HG02798 (cell line): ENCODE measurements around the gene SLC2A4RG.

Experiments used
- ATAC-seq: cut with Tn5 transposase; IDR thresholded peaks from one replicate; pipeline ENCODE4 v1.9.1; 2021; ENCODE audit warnings: mild to moderate bottlenecking; ENCODE audit not compliant: unreplicated experiment, poor library complexity

The SLC2A4RG gene

DNA sequence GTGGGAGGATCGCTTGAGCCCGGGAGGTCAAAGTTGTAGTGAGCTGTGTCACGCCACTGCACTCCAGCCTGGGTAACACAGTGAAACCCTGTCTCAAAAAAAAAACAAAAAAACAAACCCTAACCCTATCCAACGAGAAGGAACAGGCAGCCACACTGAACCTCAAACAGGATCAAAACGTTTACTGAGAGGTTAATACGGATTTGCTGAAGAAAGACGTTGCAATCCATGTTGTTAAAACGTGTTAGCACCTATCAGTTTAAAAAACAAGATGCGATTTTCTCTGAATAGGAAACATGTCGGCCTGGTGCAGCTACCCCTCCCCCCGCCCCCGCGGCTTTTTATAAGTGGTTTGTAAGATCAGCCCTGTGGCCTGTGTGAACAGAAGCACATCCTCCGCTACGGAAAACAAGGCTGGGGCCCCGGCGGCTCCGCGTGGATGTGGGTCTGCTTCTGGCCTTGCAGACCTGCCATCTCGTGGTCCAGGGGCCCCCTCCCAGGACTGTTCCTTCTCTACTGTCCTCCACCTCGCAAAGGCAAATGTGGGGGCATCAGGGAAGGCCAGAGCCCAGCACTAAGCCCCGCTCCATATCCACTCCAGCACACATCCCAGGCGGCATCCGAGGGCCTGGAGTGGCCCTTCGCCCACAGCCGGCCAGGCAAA lies 11.4 kb downstream of the SLC2A4RG start:
- no peak for ATAC-seq

DNA sequence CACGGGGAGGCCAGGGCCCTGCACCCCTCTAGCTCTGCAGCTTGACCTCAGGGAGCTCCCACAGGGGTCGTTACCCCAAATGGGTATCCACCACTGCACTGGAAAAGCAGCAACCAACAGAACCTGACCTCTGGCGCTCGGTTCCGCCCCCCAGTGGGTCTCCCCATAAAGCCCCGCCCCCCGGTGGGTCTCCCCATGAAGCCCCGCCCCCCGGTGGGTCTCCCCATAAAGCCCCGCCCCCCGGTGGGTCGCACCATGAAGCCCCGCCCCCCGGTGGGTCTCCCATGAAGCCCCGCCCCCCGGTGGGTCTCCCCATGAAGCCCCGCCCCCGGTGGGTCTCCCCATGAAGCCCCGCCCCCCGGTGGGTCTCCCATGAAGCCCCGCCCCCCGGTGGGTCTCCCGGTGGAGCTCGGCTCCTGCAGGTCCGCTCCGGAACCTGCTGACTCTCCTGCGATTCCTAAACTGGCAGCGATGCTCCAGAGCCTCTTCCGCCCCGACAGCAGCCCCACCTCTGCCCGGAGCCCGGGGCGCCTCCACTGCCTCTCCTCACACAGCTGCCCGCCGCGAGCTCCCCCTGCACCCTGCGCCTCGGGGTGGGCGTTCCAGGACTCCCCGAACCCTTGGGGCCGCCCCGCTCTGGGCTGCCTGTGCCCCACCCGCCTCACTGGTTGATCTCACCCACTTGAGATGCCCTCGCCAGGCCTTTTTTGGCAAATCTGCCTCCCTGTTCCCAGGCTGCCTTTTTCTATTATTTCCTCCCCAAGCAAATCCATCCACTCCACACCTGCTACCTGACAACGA lies 12.1 kb downstream of the SLC2A4RG start:
- ATAC-seq: no peak

DNA sequence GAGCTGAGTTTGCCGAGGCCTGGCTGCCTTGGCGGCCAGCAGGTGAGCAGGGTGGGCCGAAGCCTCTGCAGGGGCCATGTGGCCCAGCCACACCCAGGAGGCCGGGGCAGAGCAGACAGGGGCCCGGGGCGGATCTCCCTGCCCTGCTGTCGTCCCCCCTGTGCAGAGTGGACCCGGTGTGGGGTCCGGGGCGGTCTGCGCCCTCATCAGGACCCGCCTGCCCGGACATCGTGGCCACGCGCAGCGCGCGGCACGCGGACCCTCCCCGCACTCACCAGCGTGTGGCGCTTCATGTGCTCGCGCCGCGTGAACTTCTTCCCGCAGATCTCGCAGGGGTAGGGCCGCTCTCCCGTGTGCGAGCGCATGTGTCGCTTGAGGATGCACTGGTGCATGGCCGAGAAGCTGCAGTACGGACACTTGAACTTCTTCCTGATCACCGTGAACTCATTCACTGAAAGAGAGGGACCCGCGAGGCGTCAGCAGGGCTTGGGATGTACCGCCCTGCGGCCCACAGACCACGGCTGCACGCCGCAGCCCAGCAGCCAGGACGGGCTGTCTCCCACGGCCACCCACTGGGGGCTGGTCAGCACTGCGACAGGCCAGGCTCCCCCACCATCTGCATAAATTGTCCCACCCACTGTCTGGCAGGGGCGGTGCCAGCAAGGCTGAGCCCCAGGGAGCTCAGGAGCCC lies 13.0 kb downstream of the SLC2A4RG start:
- ATAC-seq: no peak

DNA sequence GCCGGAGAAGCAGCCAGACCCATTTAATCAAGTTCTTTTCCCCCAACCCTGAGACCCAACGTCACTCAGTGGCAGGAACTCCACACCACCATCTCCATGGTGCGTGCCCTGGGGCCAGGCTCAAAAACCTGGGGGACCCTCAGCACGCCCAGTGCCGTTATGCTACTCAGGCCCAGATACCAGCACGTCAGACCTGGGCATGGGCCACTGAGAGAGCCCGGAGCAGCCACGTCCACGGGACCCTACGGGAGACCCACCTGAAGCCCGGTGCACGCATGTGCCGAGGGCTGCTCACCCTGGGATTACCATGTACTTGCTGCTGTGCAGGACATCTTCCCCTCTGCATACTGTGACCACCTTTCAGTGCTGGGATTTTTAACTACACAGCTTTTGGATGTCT lies 13.8 kb downstream of the SLC2A4RG start:
- no peak for ATAC-seq

DNA sequence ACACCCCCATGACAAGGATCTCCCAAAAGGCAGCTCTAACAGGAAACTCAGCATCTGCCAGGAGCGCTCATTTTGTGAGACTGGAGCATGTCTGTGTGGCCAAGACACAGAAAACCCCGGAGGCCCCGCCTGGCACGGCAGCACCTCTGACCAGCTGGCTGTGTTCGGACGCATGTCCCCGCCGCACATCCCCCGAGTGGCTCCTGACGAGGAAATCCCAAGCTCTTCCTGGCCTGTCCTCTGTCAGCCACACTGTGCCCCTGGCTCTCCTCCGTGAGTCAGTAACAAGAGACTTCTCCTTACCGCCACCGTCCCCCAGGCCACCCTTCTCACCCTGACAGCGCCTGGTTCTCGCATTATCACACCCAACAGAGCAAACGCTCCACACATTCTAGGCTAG lies 14.4 kb downstream of the SLC2A4RG start:
- no peak for ATAC-seq

DNA sequence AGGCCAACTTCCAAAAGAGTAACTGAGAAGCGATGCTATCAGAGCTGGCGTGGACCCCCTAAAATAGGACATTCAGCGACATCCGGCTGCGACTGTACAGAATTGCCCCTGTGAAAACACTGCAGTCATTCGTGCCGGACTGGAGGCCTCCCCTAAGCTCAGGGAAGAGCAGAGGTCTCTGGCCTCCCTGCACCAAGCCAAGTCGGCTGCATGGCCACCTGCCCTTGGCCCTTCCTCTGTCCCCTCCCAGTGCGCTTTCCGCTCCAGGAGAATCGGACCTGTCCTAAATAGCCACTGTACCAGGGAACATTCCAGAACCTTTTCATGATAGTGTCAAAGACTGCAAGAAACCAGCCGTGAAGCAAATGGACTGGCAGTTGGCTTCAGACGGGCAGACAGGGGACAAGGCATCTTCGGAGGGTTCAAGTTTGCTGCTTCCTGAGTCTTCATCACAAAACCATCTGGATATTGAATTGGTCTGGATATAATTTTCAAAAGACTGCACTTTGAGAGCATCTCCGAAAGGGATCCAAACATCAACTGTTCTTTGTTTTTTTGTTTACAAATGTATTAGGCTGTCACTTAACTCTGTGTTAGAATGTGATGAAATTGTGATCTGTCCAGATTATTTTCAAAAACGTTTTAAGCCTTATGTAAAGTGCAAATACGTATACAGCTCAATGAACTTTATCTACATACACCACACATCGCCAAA lies 16.5 kb downstream of the SLC2A4RG start:
- no peak for ATAC-seq

DNA sequence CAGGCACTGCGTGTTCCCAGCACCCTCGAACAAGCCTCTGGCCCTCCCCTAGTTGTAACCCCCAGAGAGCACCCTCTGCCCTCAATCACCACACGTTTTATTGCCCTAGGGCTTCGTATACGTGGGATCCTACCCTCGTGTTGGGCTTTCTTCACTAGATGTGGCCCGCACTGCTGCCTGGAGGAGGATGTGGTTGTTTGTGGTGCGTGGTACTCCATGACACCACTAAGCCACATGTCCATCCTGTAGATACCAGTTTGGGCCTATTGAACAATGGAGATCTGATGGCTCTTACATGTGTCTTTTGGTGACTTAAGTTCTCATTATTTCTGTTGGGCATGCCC lies 17.0 kb downstream of the SLC2A4RG start:
- no peak for ATAC-seq

DNA sequence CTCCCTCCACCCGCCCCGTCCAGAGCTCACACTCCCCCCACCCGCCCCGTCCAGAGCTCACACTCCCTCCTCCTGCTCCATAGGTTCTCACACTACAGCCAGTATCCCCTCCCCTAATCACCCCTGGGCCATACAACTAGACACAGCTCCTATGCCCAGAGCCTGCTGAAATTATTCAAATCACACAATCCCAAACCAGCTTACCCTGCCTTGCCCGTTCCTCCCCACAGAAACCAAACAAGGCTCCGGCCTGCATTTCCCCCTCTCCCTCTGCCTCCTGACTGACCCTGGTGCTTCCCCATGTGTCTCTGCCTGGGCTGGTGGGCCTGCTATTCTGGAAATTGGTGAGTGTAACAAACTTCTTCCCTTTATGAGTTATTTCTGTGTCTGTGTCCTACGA lies 18.6 kb downstream of the SLC2A4RG start:
- no peak for ATAC-seq

DNA sequence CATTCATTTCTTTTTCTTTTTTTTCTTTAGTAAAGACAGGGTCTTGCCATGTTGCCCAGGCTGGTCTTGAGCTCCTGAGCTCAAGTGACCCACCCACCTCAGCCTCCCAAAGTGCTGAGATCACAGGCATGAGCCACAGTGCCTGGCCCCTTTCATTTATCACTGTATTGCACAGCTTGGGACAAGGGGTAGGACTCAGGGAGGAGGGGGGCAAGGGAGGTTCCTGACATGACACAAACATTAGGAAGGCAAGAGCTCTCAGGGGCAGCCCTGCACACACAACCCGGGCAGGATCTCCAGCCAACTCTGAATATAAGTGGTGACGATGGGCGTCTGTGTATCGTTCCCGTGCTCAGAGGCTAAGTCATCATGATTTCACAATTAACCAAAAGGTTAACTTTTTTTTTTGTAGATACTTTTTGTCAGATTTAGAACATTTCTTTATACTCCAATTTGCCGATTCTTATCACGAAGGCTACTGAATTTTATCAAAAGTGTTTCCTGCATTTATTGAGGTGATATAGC lies 19.9 kb downstream of the SLC2A4RG start:
- no peak for ATAC-seq

DNA sequence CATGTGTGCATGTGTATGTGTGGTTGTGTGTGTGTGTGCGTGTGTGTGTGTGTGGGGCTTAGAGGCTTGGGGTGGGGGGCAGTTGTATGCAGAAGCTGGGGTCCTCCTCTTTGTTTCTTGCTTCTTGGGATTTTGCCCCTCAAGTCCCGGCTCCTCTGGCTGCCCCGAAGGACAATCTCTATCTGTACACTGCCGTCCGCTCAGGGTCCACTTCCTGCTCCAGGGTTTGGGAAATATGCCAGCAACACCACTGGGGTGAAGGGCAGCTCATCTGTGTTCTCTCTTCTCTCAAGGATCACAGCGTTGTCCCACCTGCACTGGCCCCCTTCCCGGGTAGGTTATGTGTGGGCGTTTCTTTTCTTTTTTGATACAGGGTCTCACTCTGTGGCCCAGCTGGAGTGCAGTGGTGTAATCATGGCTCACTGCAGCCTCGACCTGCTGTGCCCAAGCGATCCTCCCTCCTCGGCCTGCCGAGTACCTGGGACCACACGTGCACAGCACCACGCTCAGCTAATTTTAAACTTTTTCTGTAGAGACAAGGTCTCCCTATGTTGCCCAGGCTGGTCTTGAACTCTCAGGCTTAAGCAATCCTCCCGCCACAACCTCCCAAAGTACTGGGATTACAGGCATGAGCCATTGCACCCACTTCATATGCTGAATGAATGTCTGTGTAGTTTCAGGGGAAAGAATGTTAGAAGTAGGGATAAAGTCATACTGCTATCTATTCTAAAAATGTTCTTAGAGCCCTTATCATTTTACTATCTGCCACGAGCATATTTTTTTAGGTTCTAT lies 25.7 kb downstream of the SLC2A4RG start:
- ATAC-seq: no peak

DNA sequence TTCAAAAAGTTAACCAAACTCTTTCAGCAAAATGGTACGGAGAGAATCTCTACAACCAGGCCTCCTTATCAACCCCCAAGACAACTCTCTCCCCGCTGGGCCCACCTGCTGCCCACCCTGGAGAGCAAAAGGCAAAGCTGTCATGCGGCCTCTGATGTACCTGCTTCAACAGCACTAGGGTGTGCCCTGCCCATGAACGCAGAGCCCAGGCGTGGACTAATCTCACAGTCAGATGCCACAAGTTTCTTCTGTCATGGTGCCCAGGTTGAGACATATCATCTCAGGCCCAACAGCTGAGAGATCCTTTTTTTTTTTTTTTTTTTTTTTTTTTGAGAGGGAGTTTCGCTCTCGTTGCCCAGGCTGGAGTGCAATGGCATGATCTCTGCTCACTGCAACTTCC lies 26.3 kb downstream of the SLC2A4RG start:
- no peak for ATAC-seq

DNA sequence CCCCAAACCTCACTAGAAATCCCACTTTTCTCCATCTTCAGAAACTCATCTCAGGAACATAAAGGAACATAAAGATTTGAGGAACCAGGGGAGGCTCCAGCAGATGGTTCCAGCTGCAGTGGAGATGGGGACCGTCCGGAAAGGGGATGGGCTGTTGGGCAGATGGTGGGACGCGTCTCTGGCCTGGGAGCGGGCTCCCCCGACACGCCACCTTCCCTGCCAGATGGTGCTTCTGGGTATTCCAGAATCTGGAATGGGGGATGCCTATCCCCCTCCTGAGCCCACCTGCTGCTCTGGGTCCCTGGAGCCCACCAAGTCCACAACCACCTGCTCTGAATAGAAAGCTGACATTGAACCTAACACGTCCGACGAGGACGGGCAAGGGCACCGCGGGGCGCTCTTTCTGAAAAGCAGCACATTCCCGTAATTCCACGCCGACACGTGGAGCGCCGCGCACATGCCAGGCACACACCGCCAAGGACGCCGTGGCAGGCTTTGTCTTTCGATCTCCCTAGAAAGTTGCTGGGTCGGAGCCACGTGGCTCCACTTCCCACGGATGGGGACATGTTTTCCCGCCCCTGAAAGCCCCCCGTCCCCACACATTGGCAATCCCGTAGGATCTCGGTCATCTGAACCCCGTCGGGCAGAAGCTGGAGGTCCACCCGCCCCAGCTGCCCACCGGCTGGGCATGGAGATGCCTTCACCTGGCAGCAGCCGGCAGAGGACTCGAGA lies 27.3 kb downstream of the SLC2A4RG start:
- no peak for ATAC-seq

DNA sequence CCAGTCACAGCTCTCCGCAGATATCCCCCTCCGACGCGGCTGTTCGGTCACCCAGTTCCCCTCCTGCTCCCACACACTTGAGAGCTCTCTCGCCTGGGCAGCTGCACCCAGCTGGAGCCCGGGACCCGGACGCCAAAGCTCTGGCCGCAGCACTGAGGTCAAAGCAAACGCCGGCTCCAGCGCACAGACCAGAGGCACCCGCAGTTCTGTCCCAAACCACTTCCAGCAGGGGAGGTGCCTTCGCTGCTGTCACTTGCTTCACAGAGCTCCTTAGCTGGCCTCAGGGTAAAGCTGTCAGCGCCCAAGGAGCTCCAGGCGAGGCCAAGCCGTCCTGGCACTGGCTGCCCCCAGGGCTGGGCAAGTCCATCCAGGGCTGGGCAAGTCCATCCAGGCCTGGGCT lies 27.9 kb downstream of the SLC2A4RG start:
- ATAC-seq: no peak

DNA sequence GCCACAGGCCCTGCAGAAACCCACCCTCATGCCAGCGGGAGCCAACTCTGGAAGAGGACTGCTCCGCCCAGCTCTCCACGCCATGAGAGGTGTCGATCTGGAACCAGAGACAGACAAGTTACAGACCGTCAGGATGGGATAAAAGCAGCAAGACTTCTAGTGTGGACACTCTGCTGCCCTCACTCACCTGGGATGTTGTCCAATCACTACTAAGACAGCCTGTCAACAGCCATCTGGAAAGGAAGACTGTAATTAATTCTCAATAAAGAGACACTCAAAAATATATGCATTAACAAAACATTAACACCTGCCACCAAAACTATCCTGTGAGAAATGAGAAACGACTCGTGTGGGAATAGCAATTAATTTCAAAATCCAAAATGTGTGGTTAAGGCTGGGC lies 28.3 kb downstream of the SLC2A4RG start:
- ATAC-seq: no peak

DNA sequence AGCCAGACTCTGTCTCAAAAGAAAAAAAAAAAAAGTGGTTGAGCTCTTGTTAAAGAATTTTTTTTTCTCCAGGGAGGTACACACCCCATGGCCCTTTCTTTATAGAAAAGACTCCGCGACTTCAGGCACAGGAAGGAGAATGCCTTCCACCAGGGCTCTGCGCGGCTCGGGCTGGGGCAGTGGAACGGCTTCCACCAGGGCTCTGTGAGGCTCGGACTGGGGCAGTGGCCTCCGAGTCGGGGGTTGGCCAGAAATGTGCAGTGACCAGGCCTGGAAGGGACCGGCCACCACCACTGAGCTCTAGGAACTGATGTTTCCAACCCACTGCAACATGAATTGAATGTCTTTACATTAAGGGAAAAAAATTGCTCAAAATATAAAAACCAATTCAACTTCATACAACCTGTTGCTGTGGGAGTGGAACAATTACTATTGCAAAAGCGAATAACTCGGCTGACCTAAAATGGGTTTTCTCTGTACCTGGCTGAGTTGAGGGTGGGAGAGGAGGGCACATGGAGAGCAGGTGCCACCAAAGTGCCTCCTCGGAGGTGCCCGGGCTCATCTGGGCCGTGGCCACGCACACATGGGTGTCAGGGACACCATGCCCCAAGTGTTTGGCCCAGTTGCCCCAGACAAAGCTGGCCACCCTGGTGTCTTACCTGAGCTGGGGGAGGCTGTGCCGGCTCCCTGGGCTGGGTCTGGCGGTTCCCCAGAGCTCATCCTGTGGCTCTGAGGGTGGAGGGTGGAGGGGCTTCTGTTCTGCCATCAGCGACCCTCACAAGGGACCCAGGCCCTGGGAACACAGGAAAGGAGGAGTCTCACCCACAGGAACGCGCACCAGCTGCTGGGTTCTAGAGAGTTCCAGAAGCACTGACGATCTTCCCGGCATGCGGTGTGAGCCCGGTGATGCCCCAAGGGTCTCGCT lies 29.3 kb downstream of the SLC2A4RG start:
- ATAC-seq: no peak

DNA sequence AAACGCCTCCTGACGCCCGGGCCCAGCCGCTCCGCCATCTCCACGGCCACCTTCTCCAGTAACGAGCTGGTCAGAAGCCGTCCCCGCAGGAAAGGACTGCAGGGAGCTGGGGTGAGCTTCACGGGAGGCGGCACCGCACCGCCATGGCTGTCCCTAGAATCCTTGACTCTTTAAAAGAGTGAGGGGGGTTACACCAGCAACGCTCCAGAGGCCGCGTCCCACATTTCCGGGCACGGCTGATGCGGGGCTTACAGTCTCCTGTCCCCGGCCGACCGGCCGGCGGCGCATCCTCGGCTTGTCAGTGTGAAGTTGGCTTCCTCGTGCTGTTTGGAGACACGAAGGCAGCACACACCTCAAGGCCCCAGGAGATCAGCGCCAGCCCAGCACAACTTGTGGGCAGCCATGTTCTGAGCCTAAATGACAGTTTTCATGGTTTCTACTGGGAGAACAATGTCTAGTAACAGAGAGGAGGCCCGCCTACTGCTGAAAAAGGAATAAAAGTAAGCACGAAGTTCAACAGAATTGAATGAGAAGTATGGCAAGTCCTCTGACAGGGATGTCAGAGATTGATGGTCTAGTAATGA lies 30.4 kb downstream of the SLC2A4RG start:
- ATAC-seq: no peak

DNA sequence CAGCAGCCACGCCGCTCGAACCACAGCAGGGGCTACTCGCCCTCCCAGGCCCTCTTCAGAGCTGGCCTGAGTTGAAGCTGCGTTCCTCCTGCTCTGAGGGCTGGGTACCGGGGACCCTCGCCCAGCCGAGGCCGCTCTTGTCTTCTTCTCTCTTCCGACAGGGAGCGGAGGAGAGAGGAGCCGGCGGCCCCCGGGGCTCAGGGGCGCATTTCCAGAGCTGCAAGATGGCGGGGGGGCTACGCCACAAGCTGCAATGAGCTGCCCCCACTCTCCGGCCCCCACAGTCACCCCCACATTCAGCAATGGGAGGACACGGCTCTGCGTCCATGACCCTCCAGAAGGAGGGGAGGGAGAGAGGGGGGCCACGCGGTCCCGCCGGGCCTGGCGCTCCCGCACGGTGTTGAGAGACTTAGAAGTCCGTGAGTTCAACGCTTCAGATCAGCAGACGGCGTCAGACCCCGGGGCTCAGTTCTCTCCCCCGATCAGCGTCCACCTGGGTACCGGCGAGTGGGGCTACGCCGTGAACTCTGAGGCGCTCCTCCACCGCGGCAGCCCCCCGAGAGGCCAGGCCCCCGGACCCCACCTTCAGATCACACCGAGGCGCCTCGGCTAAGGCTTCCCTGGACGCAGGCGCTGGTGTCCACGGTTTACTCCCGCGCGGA lies 31.6 kb downstream of the SLC2A4RG start:
- no peak for ATAC-seq
